GM23338 (cell line): ENCODE results near the gene TGIF2.

Source experiments
- CTCF ChIP-seq, 2 experiments: fragments of 200-600 bp in 1 of 2; sonication (generic) in 1 of 2; conservative IDR thresholded peaks; 2 replicates each; pipeline versions ENCODE4 v1.5.1 to v1.6.1; 2016 to 2017; ENCODE audit warnings: antibody characterized with exemption in 2 of 2, low read depth in 2 of 2, mild to moderate bottlenecking in 2 of 2, moderate library complexity in 1 of 2
- EZH2 ChIP-seq: fragments of 200-600 bp; sonication (generic); IDR thresholded peaks from one replicate; pipeline ENCODE4 v1.8.0; 2017; ENCODE audit warnings: antibody characterized with exemption, mild to moderate bottlenecking, low read depth; ENCODE audit not compliant: unreplicated experiment
- EZH2phosphoT487 ChIP-seq: fragments of 200-600 bp; sonication (generic); IDR thresholded peaks from one replicate; pipeline ENCODE4 v1.8.1; 2018; ENCODE audit warnings: antibody characterized with exemption; ENCODE audit not compliant: unreplicated experiment
- REST ChIP-seq: IDR thresholded peaks from one replicate; pipeline ENCODE4 v1.6.1; 2018; ENCODE audit warnings: antibody characterized with exemption; ENCODE audit not compliant: unreplicated experiment

- TF ChIP-seq EZH2phosphoT487 (no peak), CTCF (conservative IDR thresholded peaks at IDR 0.05; ENCODE audit: low read depth in 2 of 2) (no peak), EZH2 (no peak), REST (no peak)
Observed at GRCh38 chr20:36549628-36549941, 23.8 kb upstream of the TGIF2 start.
